ENCODE results near the gene PITPNC1.
"Not testable (repeated sequence)": the region's sequence is repeated elsewhere in the genome, so short reads cannot be mapped to it uniquely, and the experiment has no call there.

PITPNC1 gene

DNA sequence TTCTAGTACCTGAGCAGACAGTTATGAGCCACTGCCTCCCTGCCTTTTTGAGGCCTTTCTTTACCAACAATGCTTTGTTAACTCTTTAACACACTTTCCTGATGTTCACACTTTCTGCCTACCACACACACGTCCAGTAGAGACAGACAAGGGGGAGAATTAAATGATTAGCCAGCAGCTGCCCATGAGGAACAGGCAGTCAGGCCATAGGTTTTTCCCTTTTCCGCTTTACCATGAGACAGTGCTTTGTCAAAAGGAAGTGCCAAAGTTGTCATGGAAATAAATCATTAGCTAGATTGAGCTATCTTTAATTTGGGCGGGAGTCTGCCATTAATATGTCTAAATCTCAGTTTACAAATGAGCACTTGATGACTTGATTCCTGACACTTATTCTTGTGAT is 102.1 kb downstream of the PITPNC1 start:
- in situ Hi-C loops (cut with MboI; ENCODE audit: low sequenced_read_pairs) = no loop called here

DNA sequence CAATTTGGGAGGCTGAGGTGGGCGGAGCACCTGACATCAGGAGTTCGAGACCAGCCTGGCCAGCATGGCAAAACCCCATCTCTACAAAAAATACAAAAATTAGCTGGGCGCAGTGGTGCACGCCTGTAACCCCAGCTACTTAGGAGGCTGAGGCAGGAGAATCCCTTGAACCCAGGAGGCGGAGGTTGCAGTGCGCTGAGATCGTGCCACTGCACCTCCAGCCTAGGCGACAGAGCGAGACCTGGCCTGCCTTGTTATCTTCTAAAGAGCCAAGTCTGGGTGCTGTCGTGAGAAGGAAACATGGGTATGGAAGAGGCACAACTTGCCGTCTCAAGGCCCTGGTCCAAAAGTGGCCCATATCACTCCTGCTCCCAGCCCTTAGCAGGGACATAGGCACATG is 103.9 kb downstream of the PITPNC1 start:
- in situ Hi-C loops (cut with MboI; ENCODE audit: low sequenced_read_pairs) = not testable (repeated sequence)

DNA sequence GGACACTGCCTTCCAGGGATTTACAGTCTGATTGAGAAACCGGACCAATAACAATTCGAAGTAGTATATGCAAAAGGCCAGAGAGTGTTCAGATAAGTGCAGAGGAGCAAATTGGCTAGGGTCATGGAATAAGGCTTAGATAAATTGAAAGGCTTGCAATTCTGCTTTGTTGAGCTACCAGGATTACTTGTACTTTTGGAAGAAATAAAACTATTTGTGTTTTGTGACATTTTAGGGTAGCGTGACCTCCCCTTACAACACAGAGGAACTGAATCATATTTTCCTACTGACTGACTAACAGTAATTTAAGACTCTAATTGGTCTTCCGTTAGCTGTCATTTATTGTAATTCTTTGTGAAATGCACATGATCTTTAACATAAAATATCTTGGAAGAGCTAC is 104.7 kb downstream of the PITPNC1 start:
- in situ Hi-C loops (cut with MboI; ENCODE audit: low sequenced_read_pairs) = no loop called here

- in situ Hi-C loops (cut with MboI; ENCODE audit: low sequenced_read_pairs) = no loop called here
These were observed 105.7 kb downstream of the PITPNC1 start for GRCh38 chr17:67482764-67483163.

- in situ Hi-C loops (cut with MboI; ENCODE audit: low sequenced_read_pairs) = no loop called here
These were observed 107.2 kb downstream of the PITPNC1 start for GRCh38 chr17:67484261-67484660.

DNA sequence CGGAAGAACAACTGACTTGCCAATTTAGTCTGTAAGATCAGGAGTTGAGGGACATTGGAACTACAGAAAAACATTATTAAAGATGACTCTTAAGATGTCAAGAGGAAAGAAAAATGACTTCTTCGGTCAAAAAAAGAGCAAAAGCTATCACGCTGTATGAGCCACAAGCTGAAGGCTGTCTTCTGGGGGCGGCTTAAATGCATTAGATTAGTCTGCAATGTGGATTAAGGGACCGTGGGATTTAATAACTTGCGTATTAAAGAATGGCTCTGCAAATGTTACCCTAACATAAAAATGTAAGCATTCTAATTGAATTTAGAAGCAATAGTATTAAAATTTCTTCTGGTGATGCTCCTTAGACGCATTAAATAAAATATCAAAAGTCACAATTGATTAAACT is 108.6 kb downstream of the PITPNC1 start:
- in situ Hi-C loops (cut with MboI; ENCODE audit: low sequenced_read_pairs) = no loop called here

DNA sequence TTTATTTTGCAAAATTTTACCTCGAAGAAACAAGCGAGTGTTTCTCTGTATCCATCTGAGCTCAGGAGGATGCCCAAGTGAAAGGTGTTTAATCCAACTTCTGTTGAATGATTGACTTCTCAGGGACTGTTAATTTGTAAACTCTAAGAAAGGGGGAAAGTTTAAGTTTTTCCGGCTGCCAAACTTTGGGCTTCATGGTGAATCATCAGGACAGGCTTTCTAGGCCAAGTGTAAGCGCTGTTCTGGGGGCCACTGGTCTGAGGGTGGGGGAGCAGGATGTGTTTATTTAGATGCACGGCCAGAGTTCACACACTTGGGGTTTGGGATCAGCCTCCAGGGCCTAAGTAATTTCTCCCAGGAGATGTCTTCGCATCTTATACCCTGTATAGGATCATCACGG is 110.4 kb downstream of the PITPNC1 start:
- in situ Hi-C loops (cut with MboI; ENCODE audit: low sequenced_read_pairs) = no loop called here

DNA sequence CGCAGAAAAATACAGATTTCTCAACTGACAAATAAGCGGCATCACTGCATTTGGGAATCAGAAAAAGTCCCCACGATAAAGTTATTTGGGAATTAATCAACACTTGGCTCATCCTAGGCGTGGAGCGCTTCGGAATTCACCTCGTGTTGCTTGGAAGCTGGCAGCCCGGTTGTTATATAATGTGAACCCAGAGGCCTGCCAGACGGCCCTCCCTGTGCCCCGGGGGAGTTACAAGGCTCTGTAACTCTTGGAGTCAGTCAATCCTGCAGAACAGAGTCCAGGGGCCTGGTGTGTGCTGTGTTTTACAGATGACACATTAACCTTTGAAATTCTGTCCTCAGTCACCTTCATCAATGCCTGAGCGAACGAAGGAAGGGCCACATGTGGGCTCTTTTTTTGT is 111.1 kb downstream of the PITPNC1 start:
- in situ Hi-C loops (cut with MboI; ENCODE audit: low sequenced_read_pairs) = no loop called here

- in situ Hi-C loops (cut with MboI; ENCODE audit: low sequenced_read_pairs) = no loop called here
These were observed 111.7 kb downstream of the PITPNC1 start for GRCh38 chr17:67488768-67489167.

DNA sequence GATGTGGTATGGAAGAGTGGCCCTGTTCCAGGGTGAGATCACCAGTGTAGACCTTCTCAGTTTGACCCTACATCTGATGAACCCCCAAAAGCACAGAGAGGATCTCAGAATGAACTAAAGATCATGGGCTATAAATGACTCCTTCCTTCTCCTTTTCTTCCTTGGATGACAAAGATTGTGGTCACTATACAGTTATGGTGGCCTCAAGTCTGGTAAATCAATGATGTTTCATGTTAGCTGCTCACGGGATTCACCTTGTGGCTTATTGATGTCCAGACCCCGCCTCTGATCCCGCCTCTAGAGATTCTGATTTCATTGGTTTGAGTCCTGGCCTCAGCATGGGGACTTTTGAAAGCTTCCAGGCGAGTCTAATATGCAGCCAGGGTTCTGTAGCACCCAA is 112.2 kb downstream of the PITPNC1 start:
- in situ Hi-C loops (cut with MboI; ENCODE audit: low sequenced_read_pairs) = no loop called here

DNA sequence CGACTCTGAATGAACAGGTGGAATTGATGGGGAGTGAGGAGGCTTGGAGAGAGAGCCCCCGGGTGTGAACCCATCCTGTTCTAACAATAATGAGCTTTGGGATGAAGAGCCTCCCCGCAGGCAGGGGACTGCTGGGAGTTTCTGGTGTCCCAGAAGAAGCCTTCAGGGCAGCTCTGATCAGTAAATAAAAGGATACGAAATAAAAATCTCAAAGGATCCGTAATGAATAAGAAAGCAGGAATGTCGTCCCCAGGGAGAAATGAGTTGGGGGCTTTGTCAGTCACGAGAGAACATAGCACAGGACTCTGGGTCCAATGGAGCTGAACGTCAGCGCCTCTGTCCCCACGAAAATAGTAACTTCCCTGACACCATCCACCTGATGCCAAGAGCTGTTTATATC is 113.4 kb downstream of the PITPNC1 start:
- in situ Hi-C loops (cut with MboI; ENCODE audit: low sequenced_read_pairs) = no loop called here

DNA sequence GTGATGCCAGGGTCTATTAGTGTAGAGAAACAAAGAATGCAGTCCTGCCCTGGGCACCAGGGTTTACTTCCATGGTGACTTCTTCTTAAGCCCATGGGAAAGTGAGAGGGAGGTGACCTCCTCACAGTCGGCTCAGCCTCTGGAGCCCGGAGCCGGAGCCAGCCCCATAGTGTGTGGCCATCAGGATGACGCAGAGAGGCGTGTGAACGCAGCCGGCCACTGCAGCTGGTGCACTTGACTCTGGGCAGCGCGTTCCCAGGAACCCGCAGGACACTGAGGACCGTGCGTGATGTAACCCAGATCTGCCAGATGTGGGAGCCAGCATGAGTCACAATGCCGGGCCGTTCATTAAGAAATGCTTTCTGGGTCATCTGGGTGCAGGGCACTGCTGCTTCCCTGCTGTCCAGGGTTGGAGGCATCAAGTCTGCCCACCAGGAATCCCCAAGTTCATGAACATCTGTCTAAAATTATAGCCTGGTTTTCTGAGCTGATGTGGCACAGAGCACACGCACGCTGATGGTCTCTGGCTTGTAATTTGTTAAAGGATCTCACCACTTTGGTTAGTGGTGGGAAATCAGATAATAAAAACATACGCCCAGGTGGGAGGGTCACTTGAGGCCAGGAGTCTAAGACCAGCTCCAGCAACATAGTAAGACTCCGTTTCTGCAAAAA is 114.1 kb downstream of the PITPNC1 start:
- in situ Hi-C loops (cut with MboI; ENCODE audit: low sequenced_read_pairs) = no loop called here

DNA sequence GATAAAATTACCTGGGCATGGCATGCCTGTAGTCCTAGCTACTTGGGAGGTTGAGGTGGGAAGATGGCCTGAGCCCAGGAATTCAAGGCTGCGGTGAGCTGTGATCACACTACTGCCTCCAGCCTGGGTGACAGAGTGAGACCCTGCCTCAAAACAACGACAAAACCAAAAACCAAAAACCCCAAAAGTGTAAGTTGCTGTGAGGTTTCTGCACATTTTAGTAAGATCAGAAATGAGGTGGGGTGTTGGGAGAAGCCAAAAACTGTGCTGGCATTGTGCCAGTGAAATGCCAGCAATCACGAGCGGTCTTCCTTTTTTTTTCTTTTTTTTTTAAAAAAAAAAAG is 114.6 kb downstream of the PITPNC1 start:
- in situ Hi-C loops (cut with MboI; ENCODE audit: low sequenced_read_pairs) = no loop called here

- in situ Hi-C loops (cut with MboI; ENCODE audit: low sequenced_read_pairs) = no loop called here
These were observed 115.2 kb downstream of the PITPNC1 start for GRCh38 chr17:67492251-67492740.

DNA sequence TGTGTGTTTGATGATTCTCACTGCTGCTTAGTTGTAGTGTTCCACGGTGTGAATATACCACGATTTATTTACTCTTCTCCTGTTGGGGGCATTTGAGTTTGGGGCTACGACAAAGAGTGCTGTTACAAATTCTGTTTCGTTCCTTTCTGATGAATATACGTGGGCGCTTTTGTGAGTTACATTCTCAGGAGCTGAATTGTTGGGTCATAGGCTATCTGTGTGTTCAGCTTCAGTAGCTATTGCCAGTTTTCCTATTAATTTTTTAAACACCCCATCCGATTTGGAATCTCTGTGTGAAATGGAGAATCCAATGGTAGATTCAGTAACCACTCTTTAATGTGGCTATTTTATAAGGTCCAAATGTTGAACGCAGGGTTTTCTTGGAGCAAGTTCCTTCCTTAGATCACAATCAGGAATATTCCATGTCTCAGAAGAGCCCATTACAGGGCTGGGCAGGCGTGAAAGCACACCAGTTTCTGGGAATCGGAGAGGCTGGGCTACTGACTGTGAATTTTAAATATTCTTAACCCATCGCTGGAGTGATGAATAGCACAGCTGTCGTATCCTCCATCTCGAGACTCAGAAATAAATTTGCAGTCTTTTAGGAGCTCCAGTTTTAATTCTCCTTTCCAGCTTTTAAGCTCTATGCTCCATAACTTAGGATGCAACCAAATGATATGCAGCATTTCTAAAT is 115.9 kb downstream of the PITPNC1 start:
- in situ Hi-C loops (cut with MboI; ENCODE audit: low sequenced_read_pairs) = no loop called here

DNA sequence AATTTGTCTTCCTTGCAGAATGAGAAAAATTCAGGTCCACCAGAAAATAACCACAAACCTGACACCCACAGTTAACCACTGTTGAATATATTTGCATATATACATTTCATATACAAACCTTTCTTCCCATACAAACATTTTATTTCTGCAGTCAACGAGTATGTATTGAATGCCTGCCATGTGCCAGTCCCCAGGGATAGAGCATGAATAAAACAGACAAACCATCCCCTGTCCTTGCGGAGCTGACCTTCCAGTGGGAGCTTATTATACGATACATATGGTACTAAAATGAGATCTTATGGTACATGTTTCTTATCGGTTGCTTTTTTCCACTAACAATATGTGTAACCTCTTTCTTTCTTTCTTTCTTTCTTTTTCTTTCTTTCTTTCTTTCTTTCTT is 116.7 kb downstream of the PITPNC1 start:
- in situ Hi-C loops (cut with MboI; ENCODE audit: low sequenced_read_pairs) = no loop called here

DNA sequence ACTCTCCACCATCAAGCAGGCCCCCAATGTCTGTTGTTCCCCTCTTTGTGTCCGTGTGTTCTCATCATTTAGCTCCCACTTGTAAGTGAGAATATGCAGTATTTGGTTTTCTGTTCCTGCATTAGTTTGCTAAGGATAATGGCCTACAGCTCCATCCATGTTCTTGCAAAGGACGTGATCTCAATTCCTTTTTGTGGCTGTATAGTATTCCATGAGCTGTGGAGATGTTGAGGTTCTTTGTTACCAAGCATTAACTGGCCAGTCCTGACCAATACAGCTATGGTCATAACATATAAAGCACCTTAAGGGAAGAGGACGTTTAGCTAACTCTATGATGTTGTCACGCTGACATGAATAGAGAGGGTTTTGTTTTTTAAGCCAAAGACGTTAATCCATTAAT is 118.5 kb downstream of the PITPNC1 start:
- in situ Hi-C loops (cut with MboI; ENCODE audit: low sequenced_read_pairs) = not testable (repeated sequence)

DNA sequence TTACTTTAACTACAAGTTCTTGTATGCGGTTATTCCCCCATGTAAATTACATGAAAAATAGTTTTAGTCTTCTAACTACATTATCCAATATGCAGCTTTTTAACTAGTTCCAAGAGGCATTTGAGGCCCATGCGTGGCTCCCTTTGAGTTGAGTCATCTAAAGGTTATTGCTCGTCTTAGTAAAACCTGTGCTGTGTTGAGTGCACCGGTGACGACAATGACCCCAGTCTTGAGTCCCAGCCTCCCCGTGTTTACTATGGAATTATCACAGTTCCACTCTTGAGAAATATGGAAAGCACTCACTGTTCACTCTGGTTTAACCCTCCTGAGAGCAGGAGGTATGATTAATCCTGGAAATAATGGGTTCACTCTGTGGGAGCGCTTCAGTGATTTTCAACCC is 119.2 kb downstream of the PITPNC1 start:
- in situ Hi-C loops (cut with MboI; ENCODE audit: low sequenced_read_pairs) = no loop called here

DNA sequence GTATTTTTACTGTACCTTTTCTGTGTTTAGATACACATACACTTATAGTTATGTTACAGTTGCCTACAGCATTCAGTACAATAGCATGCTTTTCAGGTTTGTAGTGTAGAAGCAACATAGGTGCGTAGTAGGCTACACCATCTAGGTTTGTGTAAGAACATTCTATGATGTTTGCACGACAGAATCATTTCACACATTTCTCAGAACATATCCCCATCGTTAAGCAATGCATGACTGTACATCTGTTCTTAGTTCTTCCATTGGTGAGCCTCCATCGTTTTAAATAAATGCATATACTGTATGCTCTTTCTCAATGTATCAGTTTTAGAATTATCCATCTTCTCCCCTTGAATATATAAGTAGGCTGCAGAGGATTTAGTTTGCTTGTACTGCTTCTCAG is 122.6 kb downstream of the PITPNC1 start:
- in situ Hi-C loops (cut with MboI; ENCODE audit: low sequenced_read_pairs) = no loop called here

- in situ Hi-C loops (cut with MboI; ENCODE audit: low sequenced_read_pairs) = no loop called here
These were observed 123.2 kb downstream of the PITPNC1 start for GRCh38 chr17:67500261-67500660.

- in situ Hi-C loops (cut with MboI; ENCODE audit: low sequenced_read_pairs) = no loop called here
These were observed 123.7 kb downstream of the PITPNC1 start for GRCh38 chr17:67500677-67501300.

DNA sequence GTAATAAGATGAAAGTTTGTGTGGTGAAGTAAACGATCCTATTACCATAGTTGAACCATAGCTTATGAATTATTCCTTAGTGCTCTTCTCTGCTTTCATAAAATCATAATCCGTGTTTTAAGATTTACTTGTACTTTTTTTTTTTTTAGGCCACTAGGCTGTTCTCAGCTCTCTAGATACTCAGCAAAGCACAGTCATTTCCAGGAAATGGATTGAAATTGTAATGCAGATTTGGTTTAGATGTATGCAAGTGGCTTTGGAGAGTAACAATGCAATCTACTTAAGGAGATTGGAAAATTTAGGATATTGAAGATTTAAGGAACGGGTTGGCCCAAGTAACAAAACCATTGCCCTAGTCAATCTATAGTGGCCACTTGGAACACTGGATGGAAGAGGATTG is 125.1 kb downstream of the PITPNC1 start:
- in situ Hi-C loops (cut with MboI; ENCODE audit: low sequenced_read_pairs) = no loop called here

All from hTERT RPE-1 (cell line).